HG03097 (cell line): ENCODE data around the gene GRAMD1A.

ENCODE experiments used
- ATAC-seq: cut with Tn5 transposase; IDR thresholded peaks from one replicate; pipeline ENCODE4 v1.9.1; 2021; ENCODE audit not compliant: unreplicated experiment, low FRiP score

The GRAMD1A gene

GRCh38 chr19:35066691-35067563, 66.8 kb downstream of the GRAMD1A start:
- peak; percentile 66 for ATAC-seq

GRCh38 chr19:35068941-35069634, 69.0 kb downstream of the GRAMD1A start:
- no peak for ATAC-seq

- ATAC-seq, result no peak
Measured at GRCh38 chr19:35069696-35070095, 69.6 kb downstream of the GRAMD1A start.

- no peak for ATAC-seq
Measured at GRCh38 chr19:35070471-35070870, 70.3 kb downstream of the GRAMD1A start.

- ATAC-seq, result no peak
Measured at GRCh38 chr19:35073516-35073915, 73.4 kb downstream of the GRAMD1A start.

GRCh38 chr19:35073941-35074340, 73.8 kb downstream of the GRAMD1A start:
- ATAC-seq, result no peak

- ATAC-seq, result no peak
Measured at GRCh38 chr19:35074426-35075201, 74.5 kb downstream of the GRAMD1A start.

- ATAC-seq, result no peak
Measured at GRCh38 chr19:35075202-35076025, 75.3 kb downstream of the GRAMD1A start.

GRCh38 chr19:35076026-35076370, 75.9 kb downstream of the GRAMD1A start:
- no peak for ATAC-seq
